ENCODE data around the gene USP50. TPM values are rescaled to one million over a fixed set of nuclear protein-coding genes. Genes with fewer than 3 reads are reported as not detected.

USP50 gene
- total RNA-seq, 1 experiment from 2014 or later: 0.39 TPM

DNA sequence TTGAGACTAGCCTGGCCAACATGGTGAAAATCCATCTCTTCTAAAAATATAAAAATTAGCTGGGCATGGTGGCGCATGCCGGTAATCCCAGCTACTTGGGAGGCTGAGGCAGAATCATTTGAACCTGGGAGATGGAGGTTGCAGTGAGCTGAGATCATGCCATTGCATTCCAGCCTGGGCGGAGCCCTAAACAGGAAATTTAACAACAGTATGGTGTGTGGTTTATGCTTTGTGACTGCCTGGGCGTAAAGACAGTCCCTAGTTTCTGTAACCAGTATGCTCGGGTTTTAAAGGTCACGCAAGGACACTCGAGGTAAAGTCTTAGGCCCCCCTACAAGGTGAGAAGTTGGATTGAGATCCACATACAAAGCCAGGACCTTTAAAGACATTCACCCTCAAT lies 43.3 kb downstream of the USP50 start:
- Histone ChIP-seq H3K27ac (ENCODE audit: low read depth, low read length, poor library complexity, severe bottlenecking) (no peak overlapping the region), H3K27me3 (replicated peaks; ENCODE audit: insufficient read depth, low read depth, low read length, poor library complexity) (no peaks in the 10 kb centered on the region), H3K4me1 (ENCODE audit: insufficient read depth, low read length, poor library complexity, severe bottlenecking) (no peaks in the 10 kb centered on the region), H3K4me3 (ENCODE audit: low read depth, low read length, poor library complexity, severe bottlenecking) (no peak overlapping the region), H3K9me3 (ENCODE audit: low read depth, low read length, poor library complexity, severe bottlenecking) (no peaks in the 10 kb centered on the region), H3K36me3 (ENCODE audit: insufficient read depth, low read length, poor library complexity, severe bottlenecking) (peaks cover 32% of the 10 kb centered on the region)
- BruUV-seq (replicated peaks): no TSS peak
- intact Hi-C loops (cut with micrococcal nuclease; ENCODE audit: unreplicated experiment): no loop called here
- CTCF ChIA-PET: no interaction called here
- POLR2A ChIA-PET (ENCODE audit: low non-redundant PET): no interaction called here
- DNase-seq (ENCODE audit: low spot score): no peak
- TF ChIP-seq, protein P1, sequence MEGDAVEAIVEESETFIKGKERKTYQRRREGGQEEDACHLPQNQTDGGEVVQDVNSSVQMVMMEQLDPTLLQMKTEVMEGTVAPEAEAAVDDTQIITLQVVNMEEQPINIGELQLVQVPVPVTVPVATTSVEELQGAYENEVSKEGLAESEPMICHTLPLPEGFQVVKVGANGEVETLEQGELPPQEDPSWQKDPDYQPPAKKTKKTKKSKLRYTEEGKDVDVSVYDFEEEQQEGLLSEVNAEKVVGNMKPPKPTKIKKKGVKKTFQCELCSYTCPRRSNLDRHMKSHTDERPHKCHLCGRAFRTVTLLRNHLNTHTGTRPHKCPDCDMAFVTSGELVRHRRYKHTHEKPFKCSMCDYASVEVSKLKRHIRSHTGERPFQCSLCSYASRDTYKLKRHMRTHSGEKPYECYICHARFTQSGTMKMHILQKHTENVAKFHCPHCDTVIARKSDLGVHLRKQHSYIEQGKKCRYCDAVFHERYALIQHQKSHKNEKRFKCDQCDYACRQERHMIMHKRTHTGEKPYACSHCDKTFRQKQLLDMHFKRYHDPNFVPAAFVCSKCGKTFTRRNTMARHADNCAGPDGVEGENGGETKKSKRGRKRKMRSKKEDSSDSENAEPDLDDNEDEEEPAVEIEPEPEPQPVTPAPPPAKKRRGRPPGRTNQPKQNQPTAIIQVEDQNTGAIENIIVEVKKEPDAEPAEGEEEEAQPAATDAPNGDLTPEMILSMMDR (conservative IDR thresholded peaks at IDR 0.05; ENCODE audit: low read depth, low read length): no peak
- TF ChIP-seq EZH2 (IDR thresholded peaks at IDR 0.05; ENCODE audit: borderline replicate concordance, low read depth, low read length, poor library complexity, severe bottlenecking): no peak

DNA sequence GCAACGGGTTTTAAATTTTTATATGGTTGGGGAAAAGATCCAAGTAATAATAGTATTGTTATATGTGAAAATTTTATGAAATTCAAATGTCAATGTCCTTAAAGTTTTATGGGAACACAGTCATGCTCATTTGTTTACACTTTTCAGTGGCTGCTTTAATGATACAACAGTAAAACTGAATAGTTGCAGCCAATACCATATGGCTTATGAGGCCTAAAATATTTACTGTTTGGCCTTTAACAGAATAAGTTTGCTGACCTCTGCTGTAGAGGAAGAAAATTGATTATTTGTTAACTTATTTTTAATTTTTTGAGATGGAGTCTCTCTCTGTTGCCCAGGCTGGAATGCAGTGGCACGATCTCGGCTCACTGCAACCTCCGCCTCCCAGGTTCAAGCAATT lies 44.7 kb downstream of the USP50 start:
- no peak for DNase-seq (ENCODE audit: low spot score)
- intact Hi-C loops (cut with micrococcal nuclease; ENCODE audit: unreplicated experiment): no loop called here
- no peaks in the 10 kb centered on the region for H3K9me3 ChIP-seq (ENCODE audit: low read depth, low read length, poor library complexity, severe bottlenecking)
- H3K27me3 ChIP-seq (replicated peaks; ENCODE audit: insufficient read depth, low read depth, low read length, poor library complexity): no peaks in the 10 kb centered on the region
- H3K4me1 ChIP-seq (ENCODE audit: insufficient read depth, low read length, poor library complexity, severe bottlenecking): no peaks in the 10 kb centered on the region
- POLR2A ChIA-PET (ENCODE audit: low non-redundant PET): no interaction called here
- no peak overlapping the region for H3K4me3 ChIP-seq (ENCODE audit: low read depth, low read length, poor library complexity, severe bottlenecking)
- CTCF ChIA-PET: no interaction called here
- TF ChIP-seq EZH2 (IDR thresholded peaks at IDR 0.05; ENCODE audit: borderline replicate concordance, low read depth, low read length, poor library complexity, severe bottlenecking): no peak
- TF ChIP-seq, protein P1 (conservative IDR thresholded peaks at IDR 0.05; ENCODE audit: low read depth, low read length): no peak
- BruUV-seq (replicated peaks): no TSS peak
- H3K36me3 ChIP-seq (ENCODE audit: insufficient read depth, low read length, poor library complexity, severe bottlenecking): peaks cover 45% of the 10 kb centered on the region
- no peak overlapping the region for H3K27ac ChIP-seq (ENCODE audit: low read depth, low read length, poor library complexity, severe bottlenecking)

DNA sequence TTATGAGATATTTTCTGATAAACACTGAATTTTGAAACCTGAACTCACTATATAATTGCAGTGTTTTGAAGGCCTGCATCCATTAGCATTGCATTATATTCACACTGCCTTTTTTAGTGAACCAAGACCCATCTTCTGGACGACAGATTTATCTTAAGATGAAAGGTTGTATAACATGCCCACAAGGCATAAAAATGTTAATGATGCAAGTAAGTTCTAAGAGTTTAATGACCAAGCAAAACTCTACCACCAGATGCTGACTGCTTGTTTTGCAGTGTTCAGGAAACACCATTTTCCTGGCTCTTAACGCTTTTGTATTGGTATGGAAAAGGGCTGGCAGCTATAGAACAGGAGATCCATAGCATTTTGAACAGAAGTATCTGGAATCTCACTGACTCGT lies 46.1 kb downstream of the USP50 start:
- H3K27ac ChIP-seq (ENCODE audit: low read depth, low read length, poor library complexity, severe bottlenecking): no peak overlapping the region
- H3K36me3 ChIP-seq (ENCODE audit: insufficient read depth, low read length, poor library complexity, severe bottlenecking): peaks cover 55% of the 10 kb centered on the region
- H3K27me3 ChIP-seq (replicated peaks; ENCODE audit: insufficient read depth, low read depth, low read length, poor library complexity): no peaks in the 10 kb centered on the region
- no peaks in the 10 kb centered on the region for H3K9me3 ChIP-seq (ENCODE audit: low read depth, low read length, poor library complexity, severe bottlenecking)
- POLR2A ChIA-PET (ENCODE audit: low non-redundant PET): no interaction called here
- H3K4me3 ChIP-seq (ENCODE audit: low read depth, low read length, poor library complexity, severe bottlenecking): no peak overlapping the region
- BruUV-seq (replicated peaks): no TSS peak
- DNase-seq (ENCODE audit: low spot score): peak; percentile 1
- TF ChIP-seq, protein P1 (conservative IDR thresholded peaks at IDR 0.05; ENCODE audit: low read depth, low read length): no peak
- no peak for TF ChIP-seq EZH2 (IDR thresholded peaks at IDR 0.05; ENCODE audit: borderline replicate concordance, low read depth, low read length, poor library complexity, severe bottlenecking)
- intact Hi-C loops (cut with micrococcal nuclease; ENCODE audit: unreplicated experiment): no loop called here
- CTCF ChIA-PET: no interaction called here
- no peaks in the 10 kb centered on the region for H3K4me1 ChIP-seq (ENCODE audit: insufficient read depth, low read length, poor library complexity, severe bottlenecking)
